Inflammatory macrophage treated with lipopolysaccharide for 4 hours (primary cell): ENCODE data around the gene ENAH.
A peak's percentile ranks its signal among the peaks of the same experiment; 100 is the strongest.

ENCODE experiments used
- DNase-seq: peaks from one replicate; pipeline ENCODE4 v3.0.0-alpha.2; 2020

ENAH gene

DNA sequence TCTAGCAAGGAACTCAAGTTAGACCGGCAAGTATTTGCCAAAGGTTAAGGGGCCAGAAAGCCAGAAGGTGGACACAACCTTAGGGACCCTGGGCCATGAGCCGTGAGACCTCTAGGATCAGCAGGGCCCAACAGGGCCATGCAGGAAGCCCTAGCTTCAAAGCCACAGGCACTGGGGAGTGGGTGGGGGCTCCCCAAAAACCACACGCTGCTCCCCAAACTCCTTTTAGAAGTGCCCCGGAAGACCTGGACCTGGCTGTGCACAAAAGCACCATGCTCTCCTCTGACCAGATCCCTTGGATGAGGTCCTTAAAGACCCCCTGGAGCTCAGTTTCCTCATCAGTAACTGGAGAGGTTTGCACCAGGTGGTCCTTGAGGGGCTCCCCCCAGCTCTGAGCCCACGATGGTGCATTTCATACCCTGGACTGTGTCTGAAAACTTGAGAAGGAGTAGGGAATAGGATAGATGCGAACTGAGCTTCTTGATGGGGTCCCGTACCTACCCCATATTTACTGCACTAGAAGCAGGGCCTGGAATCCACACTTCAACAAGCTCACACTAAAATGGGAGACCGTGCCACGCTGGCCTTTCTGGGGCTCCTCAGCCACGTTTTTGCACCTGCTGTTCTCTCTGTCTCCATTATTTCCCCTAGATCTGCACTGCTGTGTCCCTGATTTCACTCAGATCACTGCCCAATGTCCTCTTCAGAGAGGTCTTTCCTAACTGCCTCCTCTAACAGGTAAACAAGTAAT is 184.5 kb downstream of the ENAH start:
- DNase-seq = no peak

DNA sequence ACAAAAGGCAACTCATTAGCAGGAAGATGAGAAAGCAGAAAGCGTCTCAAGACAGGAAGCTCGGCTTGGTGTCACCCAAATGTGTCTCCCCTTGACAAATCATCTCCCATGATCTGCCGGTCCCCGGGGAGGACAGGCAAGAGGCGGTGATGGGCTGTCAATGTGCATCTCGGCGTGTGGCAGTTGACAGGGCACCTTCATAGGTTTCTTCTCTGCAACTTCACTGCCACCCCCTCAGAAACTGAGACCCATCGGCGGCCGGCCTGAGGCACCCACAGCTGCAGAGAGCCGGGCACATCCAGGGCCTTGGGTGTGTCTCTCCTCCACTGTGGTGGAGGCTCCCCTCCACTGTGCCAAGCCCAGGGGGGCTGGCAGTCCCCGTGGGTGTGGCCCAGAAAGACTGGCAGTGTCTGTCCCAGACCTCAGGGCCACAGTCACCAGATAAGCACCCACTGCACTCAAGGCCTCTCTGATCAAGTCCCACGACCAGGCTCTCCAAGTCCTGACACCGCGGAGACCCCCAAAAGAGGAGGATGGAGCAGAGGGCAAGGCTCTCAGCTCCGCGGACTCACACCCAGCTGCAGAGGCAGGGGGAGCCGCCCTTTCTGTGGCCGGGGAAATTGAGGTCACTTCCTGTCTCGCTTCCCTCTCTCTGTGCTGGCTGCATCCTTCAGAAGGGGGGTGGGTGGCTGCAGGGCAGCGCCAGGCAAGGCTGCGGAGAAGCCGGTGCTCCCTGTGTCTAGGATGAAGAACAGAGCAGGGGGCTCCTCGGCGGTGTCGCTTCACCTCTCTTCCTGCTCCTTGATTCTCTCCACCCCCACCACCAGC is 185.5 kb downstream of the ENAH start:
- peak; percentile 91 for DNase-seq

DNA sequence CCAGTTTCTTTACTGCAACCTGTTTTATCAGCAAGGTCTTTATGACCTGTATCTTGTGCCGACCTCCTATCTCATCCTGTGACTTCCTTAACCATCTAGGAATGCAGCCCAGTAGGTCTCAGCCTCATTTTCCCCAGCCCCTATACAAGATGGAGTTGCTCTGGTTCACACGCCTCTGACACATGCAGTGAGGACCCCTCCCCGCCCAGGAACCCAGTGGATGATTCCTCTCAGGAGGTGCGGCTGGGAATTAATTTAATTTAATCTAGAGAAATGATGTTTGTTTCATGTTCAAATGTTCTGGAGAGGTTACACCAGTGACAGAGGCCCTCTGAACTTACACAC is 186.1 kb downstream of the ENAH start:
- no peak for DNase-seq

DNA sequence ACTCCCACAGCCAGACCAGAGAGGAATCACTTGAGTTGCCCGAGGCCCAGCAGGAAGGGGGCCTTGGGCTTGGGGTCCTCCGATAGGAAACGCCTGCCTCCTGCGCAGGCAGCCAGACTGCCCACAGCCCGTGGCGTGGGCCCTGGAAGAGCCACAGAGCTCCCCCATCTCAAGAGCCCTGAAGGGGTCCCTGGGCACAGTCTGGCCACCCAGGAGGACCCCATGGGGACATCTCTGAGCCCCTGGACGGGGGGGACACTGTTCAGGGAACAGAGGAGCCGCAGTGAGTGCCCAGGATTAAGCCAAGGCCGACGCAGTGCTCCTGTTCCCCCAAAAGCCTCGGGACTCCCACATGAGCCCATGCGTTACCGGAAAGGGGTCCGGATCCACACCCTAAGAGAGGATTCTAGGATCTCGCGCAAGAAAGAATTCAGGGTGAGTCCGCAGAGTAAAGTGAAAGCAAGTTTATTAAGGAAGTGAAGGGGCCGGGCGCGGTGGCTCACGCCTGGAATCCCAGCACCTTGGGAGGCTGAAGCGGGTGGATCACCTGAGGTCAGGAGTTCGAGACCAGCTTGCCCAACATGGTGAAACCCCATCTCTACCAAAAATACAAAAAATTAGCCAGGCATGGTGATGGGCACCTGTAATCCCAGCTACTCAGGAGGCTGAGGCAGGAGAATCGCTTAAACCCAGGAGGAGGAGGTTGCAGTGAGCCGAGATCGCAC is 187.0 kb downstream of the ENAH start:
- no peak for DNase-seq

DNA sequence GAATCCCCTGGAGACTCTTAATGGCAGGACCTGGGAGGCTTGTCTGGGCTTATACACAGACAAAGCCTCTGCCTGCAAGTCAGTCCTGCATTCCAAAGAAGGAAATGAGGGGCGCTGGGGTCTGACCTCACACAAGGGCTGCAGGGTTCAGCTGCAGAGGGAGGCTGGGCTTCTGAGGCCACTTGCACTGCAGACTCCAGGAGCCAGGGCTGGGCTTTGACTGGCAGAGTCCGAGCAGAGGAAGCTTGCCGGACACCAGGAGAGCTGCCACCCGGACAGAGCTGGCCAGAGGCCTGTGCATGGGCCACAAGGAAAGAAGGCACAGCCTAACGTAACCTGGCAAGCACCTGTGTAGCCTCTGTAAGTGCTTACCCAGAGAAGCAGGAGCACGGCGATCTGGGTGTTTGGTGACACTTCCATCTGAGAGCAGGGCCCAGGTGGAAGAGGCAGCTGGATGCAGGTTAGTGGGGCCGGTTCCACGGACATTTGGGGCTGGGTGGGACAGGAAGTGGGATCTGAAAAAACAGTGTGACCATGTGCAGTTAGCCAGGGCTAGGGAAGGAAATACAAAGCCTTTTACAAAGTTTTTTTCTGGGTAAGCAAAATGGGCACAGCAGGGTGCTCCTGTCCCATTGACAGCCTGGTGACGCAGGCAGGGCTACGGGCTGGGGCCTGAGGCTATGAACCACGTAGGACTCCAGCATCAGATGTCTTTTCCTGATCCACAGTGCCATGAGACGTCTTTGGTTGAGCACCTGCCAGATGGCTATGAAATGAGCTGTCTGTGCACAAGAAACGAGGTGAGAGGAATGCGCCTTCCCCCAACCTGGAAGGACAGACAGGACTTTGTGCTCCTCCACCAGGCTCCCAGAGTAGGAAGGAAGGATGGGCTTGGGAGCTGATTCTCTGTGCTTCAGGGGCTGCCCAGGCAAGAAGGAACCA is 187.8 kb downstream of the ENAH start:
- DNase-seq = no peak

DNA sequence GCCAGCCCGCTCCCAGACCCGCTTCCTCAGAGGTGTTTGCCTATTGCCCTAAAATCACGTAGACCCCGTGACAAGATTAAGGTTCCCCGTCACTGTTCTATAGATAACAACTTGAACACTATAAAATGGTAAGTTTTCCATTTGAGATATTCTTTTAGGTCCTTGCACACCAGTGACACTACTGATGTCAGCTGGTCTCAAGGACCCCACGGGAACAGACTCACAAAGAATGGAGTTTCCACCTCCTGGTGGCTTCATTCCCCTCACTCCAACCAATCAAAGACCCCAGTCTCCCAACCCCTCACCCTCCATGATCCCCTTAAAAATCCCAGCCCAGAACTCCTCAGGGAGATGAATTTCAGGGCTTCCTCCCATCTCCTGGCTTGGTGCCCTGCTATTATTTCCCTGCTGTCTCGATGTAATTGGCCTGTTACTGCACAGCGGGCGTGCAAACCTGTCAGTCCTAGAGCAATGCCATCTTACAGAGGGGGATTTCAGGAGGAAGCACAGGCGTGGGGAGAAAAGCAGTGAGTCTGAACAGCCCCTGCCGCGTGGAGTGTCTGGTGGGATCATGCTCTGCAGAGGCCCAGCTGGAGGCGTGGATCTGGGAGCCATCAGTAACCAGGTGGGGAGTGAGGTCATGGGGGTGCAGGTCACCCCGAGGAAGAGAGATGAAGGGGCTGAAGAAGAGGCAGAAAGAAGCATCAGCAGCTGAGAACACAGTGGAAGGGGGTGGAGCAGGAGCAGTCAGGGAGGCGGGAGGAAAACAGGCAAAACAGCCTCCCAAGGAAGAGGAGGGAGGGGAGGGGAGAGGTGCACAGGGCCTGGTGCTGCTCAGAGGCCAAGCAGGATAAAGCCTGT is 190.0 kb downstream of the ENAH start:
- DNase-seq = no peak

DNA sequence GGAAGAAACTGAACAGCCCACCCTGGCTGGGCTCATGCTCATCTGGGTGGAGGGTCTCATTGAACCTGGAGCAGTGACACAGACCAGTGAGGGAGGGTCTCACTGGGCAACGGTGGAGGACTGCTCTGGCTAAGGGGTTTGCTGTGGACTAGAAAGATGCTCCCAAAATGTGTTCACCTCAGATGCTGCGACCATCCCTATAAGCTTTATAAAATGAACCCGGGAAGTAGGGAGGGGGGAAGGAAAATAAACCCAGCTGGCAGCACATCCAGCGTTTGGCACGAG is 190.6 kb downstream of the ENAH start:
- no peak for DNase-seq

DNA sequence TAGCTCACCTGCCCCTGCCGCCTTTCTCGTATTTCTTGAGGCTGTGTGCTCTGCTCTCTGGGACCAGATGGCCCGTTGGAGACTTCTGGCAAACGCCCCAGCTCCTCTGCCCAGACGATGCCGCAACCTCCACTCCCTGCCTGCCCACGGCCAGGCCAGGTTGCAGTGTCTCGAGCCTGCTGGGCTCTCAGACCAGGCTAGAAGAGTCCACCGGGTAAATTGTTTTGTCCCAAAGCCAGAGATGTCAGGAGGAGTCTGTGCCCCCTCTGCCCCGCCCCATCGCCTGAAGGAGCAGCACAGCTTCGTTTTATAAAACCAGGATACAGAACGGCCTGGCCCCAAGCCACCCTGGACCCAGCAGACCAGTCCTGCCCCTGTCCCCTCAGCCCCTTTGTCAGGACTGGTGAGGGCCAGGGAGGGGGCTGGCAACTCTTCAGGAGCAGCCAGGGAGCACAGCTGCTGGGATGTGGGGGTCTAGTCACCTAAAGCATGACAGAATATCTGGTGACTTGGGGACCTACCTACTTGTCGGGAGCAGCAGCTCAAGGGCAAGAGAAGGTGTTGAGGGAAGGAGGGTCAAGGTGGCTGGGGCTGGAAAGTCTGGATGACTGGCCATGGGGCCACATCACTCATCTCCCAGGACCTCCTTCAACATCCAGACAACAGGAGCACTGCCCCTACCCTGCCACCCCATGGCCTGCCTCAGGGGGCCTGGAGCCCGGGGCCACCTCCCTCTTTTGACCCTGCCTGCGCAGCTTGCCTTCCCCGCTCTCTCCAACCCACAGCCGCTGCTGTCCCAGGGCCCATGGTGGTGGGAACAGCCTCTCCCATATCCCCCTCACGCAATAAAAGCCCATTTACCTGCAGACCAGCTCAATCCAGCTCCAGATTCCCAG is 191.1 kb downstream of the ENAH start:
- no peak for DNase-seq

DNA sequence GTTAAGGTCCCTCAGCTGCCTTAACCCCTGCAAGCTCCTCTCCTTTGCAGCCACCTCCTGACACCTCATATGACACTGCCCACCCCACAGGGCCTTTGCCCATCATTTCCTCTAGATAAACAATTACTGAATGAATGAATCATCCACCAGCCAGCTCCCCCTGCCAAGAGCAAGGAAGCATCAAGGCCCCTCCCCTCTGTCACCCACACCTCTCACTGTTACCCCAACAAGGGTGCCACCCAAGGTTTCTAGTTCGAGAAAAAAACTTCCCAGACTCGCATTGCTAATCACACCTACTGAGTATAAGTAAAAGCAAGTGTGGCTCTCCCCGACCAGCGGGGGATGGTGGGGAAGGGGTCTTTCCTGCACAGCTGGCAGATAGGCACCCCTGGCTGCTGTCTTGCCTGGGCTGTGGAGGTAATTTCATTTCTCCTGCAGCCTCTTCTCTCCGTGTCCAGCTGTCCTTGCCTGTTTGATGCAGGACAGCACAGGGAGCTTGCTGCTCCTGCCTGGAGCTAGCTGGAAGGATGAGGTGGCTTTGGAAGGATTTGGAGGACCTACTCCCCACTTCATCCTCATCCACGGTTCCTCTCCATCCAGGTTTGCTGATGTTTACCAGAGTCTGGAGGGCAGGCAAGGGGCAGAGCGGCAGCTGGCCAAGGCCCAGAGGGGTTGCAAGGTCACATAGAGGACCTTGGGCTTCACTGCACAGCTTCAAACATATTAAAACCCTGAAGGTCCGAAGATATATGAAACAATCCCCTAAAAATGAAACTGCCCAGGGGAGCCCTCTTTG is 192.0 kb downstream of the ENAH start:
- DNase-seq = peak; percentile 58

DNA sequence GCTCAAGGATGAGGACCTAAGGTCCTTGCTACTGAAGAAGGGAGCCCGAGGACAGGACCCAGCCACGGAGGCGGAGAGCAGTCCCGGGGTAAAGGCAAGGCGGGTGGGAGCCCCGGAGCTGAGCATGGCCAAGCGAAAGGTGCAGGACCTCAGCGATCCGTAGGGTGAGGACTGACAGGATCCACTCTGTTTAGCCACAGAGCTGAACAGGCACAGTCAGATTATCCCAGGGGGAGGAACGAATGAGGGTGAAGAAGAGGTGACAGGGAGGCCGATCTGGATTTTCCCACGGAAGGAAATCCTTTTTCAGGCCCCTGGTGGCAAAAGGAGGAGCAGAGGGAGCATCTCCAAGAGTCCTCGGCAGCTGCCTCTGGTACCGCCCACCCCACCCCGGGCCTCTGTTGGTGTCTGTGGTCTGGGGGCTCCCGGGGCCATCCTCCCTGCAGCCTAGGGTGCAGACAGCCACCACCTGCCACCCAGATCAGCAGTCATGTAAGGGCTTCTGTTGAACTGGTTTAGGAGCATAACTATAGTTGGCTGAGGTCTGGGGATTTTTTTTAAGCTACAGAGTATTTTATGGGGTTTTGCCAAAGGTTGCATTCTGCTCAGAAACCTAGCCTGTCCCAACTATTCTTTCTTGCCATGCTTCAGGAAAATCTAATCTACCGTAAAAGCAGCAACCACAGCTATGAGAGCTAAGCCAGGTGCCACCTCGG is 192.7 kb downstream of the ENAH start:
- no peak for DNase-seq

DNA sequence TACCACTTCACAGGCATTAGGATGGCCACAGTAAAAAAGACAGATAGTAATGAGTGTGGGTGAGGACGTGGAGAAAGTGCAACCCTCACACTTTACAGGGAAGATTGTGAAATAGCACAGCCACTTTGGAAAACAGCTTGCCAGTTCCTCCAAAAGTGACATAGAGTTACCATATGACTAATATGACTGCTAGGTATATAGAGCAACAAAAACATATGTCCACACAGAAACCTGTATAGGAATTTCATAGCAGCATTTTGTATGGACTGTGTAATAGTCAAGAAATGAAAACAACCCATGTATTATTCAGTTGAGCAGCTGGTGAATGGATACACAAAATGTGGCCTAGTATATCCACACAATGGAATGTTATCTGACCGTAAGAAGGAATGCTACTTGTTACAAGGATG is 194.7 kb downstream of the ENAH start:
- DNase-seq = peak; percentile 89

DNA sequence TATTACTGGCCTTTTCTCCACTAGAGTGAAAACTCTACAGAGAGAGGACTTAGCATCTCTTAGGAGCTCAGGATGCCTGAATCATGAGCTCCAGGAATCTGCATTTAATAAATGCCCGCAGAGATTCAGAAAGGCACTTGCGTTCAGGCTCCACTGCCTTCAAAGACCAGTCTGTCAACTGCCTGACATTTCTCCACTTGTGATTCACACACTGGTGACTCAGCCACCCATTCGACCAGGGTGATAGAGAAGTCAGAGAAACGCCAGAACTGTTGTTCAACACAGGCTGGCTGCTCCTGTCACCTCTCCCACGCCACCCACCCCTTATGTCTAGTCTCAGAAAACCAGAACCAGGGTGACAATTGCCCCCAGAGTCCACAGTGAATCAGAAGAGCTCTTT is 198.2 kb downstream of the ENAH start:
- DNase-seq = peak; percentile 98

DNA sequence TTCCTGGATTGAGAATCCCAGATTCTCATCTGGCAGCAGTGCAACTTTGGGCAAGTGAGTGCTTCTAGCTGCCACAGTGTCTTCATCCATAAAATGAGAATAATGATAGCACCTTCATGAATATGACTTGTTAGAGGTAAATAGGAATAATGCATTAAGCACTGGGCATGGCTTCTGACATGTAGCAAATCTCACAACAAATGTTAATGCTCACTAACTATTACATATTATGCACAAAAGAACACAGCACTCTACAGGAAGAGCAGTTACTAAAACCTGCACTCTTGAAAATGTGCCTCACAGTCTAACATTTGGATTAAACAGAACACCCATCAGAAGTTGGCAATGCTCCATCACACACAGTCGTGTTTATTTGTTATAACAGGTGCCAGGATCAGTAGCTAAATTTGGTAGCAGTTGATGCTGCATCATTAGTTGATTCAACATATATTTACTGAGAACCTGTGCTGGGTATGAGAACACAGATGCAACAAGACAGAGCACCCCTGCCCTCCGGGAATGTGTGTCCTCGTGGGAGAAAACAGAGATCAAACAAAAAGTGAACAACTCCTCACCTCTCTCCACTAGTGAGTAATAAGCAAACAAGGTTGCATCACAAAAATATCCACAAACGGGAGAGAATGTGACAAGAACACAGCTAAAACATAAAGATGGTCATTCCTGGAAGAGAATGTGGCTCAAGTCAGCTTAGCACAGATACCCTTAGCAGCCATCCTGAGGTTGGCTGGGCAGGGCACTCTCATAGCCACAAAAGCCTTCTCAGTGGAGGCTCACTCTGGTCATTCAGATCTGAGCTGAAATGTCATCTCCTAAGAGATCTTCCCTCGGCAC is 198.9 kb downstream of the ENAH start:
- peak; percentile 39 for DNase-seq

DNA sequence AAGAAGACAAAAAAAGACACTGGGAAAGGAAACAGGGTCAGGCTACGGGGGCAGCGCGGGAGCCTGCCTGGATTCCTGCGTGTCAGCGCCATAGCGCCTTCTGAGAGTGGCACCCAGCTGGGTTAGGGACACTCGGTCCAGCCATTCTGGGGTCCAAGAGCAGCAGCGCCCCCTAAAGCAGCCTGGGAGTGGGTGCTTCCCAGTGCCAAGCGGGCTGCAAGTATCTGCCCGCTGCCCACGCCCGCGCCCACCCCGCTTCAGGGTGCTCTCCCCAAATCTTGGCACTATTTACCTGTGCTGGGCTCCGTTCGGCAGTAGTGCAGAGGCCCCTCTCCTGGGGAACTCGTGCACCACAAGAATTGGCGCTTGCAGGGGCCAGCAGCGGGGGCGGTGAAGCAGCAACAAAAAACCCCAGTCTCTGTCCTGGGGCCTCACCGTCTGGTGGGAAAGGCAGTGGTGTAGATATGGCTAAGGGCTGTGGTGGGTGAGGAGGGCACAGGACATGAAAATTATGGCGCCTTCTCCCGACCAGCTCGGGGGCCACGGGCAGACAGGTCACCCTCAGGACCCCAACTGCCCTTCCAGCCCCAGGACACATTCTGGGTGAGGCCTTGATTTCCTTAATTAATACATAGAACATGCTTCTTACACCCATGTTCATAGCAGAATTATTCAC is 200.9 kb downstream of the ENAH start:
- DNase-seq = no peak

DNA sequence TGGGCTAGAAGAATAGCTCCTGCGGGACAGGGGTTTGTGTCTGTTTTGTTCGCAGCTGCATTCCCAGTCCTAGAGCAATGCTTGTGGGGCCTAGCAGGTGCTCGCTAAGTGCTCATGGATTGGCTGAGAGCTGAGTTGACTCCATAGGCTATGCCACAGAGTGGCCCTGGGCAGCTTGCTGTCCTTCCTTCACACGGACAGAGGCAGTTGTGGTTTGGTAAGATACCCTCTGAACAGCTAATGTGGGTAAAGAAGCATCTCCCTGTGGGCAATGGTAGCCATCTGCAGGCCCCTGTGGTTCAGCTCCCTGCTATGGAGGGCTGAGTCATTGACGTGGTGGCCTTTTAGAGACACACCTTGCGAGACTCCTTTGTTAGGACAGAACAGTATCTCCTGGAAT is 201.6 kb downstream of the ENAH start:
- DNase-seq = no peak

DNA sequence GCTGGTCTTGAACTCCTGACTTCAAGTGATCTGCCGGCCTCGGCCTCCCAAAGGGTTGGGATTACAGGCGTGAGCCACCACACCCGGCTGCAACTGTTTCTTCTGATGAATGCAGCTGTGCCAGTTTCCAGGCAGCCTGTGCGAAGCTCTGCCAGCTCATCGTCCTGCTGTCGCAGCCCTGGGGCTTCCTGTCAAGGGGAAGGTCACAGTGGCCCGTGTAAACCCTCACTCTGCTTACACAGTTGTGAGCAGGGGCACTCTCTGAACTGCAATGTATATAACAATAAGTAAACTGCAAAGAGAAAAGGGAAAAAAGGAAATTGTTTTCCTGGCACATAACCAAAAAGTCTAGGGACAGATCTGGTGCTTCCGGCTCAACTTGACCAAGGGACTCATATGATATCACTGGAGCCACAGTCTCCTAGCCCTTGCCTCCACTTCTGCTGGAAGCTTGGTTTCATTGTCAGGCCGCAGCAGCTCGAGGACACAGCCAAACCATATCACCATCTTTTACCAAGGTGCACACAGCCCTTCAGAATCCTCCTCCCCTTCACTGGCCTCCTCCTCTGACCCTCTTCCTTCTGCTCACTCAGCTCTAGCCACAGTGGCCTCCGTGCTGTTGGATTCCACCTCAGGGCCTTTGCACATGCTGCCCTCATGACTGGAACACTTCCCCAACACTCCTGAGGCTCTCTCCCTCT is 202.3 kb downstream of the ENAH start:
- DNase-seq = peak; percentile 77

DNA sequence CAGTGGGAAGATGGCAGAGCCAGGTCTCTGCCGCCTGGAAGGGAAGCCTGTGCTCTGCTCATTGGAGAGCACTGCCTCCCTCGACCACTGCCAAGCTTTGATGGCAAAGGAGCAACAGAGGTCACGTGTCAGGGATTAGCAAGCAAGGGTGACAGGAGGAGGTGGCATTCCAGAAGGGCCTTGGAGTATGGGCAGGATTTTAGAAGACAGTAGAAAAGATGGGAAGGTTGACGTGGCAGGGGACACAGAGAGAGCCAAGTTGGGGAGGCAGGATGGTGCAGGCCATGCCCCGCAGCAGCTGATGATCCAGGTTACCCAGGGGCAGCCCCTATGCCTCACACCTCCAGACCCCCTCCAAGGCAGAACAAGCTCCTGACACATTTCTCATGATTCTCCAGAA is 203.1 kb downstream of the ENAH start:
- no peak for DNase-seq
